GM18499 (cell line): ENCODE results near the gene IL17C.
A peak's percentile ranks its signal among the peaks of the same experiment; 100 is the strongest.

Experiments
- ATAC-seq: cut with Tn5 transposase; IDR thresholded peaks from one replicate; pipeline ENCODE4 v1.9.1; 2021; ENCODE audit warnings: moderate number of reproducible peaks; ENCODE audit not compliant: insufficient read depth, unreplicated experiment

Gene IL17C

GRCh38 chr16:88680554-88681083, 42.2 kb downstream of the IL17C start:
- no peak for ATAC-seq

- ATAC-seq, result no peak
Observed at GRCh38 chr16:88681084-88681680, 42.8 kb downstream of the IL17C start.

GRCh38 chr16:88681709-88682451, 43.5 kb downstream of the IL17C start:
- peak; percentile 49 for ATAC-seq

- ATAC-seq, result no peak
Observed at GRCh38 chr16:88684569-88685155, 46.3 kb downstream of the IL17C start.

GRCh38 chr16:88685156-88686061, 47.0 kb downstream of the IL17C start:
- ATAC-seq, result no peak

- no peak for ATAC-seq
Observed at GRCh38 chr16:88686062-88686438, 47.7 kb downstream of the IL17C start.

- ATAC-seq, result no peak
Observed at GRCh38 chr16:88686439-88687253, 48.3 kb downstream of the IL17C start, which contains the start of gene SNAI3. TSS of gene SNAI3 (minus strand) at chr16:88686507. CDS start at chr16:88686406, 101 bp downstream.

- ATAC-seq, result no peak
Observed at GRCh38 chr16:88687254-88687576, 48.8 kb downstream of the IL17C start.

- ATAC-seq, result no peak
Observed at GRCh38 chr16:88687676-88688012, 49.3 kb downstream of the IL17C start.

GRCh38 chr16:88688013-88688778, 49.8 kb downstream of the IL17C start:
- no peak for ATAC-seq
